HCT116 (cell line): Measurements from ENCODE around the gene DOCK10.

Experiments
- CEBPB ChIP-seq: IDR thresholded peaks from 2 replicates; pipeline ENCODE4 v1.6.1; 2012; ENCODE audit warnings: low read depth
- EZH2 ChIP-seq: fragments of 200-600 bp; sonication (generic); IDR thresholded peaks from 2 replicates; pipeline ENCODE4 v1.6.1; 2017; ENCODE audit warnings: antibody characterized with exemption, mixed run types
- JUND ChIP-seq: IDR thresholded peaks from 2 replicates; pipeline ENCODE4 v1.6.1; 2012
- POLR2A ChIP-seq: IDR thresholded peaks from 2 replicates; pipeline ENCODE4 v1.7.0; 2011; ENCODE audit warnings: borderline replicate concordance; ENCODE audit not compliant: insufficient read depth, insufficient read length; ENCODE audit errors: extremely low read depth
- POLR2AphosphoS5 ChIP-seq: IDR thresholded peaks from 2 replicates; pipeline ENCODE4 v1.6.1; 2011; ENCODE audit warnings: mild to moderate bottlenecking, low read depth, low read length, moderate library complexity
- SP1 ChIP-seq: IDR thresholded peaks from 2 replicates; pipeline ENCODE4 v1.6.1; 2012; ENCODE audit warnings: low read depth
- SRF ChIP-seq: IDR thresholded peaks from 2 replicates; pipeline ENCODE4 v1.6.1; 2012; ENCODE audit warnings: low read depth
- TCF7L2 ChIP-seq: IDR thresholded peaks from 2 replicates; pipeline ENCODE4 v1.7.0; 2011; ENCODE audit warnings: borderline replicate concordance, inconsistent platforms; ENCODE audit not compliant: insufficient read depth, insufficient read length; ENCODE audit errors: extremely low read depth
- TF ChIP-seq, protein P1 (sequence below), 3 experiments: fragments of 200-600 bp in 1 of 3; sonication (generic) in 1 of 3; IDR thresholded peaks in 2 of 3; conservative IDR thresholded peaks in 1 of 3; 2 replicates each; pipeline ENCODE4 v1.5.1; 2012 to 2017; ENCODE audit warnings: low read depth in 2 of 3, low read length in 2 of 3, antibody characterized with exemption in 1 of 3, borderline replicate concordance in 1 of 3, control low read depth in 1 of 3, mild to moderate bottlenecking in 1 of 3, mixed read lengths in 1 of 3, mixed run types in 1 of 3, moderate library complexity in 1 of 3; ENCODE audit not compliant: insufficient read depth in 1 of 3
- TF ChIP-seq, protein P2 (sequence below): IDR thresholded peaks from 2 replicates; pipeline ENCODE4 v1.6.1; 2012; ENCODE audit warnings: low read depth

DNA sequence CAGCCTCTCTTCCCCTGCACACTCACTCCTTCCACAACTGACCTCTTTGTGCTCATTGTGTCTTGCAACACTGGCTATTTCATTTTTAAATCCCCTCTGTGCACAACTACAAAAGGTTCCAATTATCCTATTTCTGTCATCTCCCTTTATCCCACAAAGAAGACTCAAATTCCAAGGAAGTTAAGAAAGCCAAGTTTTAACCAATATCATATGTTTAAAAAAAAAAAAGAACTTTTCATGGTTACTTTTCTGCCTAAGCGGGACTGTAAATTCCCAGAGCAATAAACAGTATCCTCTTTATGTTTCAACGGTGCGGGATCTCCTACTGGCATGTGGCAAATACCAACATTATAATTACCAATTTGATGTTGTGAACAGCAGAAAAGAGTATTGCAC lies 83.8 kb downstream of the DOCK10 start:
- TF ChIP-seq, protein P1, sequence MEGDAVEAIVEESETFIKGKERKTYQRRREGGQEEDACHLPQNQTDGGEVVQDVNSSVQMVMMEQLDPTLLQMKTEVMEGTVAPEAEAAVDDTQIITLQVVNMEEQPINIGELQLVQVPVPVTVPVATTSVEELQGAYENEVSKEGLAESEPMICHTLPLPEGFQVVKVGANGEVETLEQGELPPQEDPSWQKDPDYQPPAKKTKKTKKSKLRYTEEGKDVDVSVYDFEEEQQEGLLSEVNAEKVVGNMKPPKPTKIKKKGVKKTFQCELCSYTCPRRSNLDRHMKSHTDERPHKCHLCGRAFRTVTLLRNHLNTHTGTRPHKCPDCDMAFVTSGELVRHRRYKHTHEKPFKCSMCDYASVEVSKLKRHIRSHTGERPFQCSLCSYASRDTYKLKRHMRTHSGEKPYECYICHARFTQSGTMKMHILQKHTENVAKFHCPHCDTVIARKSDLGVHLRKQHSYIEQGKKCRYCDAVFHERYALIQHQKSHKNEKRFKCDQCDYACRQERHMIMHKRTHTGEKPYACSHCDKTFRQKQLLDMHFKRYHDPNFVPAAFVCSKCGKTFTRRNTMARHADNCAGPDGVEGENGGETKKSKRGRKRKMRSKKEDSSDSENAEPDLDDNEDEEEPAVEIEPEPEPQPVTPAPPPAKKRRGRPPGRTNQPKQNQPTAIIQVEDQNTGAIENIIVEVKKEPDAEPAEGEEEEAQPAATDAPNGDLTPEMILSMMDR (IDR thresholded peaks at IDR 0.05 in 2 of 3, conservative IDR thresholded peaks at IDR 0.05 in 1 of 3; ENCODE audit: borderline replicate concordance in 1 of 3, insufficient read depth in 1 of 3, low read depth in 2 of 3, low read length in 2 of 3), result no peak
- TF ChIP-seq SRF, result no peak
- no peak for TF ChIP-seq CEBPB
- no peak for TF ChIP-seq JUND
- TF ChIP-seq EZH2, result no peak
- no peak for TF ChIP-seq POLR2A
- TF ChIP-seq, protein P2, sequence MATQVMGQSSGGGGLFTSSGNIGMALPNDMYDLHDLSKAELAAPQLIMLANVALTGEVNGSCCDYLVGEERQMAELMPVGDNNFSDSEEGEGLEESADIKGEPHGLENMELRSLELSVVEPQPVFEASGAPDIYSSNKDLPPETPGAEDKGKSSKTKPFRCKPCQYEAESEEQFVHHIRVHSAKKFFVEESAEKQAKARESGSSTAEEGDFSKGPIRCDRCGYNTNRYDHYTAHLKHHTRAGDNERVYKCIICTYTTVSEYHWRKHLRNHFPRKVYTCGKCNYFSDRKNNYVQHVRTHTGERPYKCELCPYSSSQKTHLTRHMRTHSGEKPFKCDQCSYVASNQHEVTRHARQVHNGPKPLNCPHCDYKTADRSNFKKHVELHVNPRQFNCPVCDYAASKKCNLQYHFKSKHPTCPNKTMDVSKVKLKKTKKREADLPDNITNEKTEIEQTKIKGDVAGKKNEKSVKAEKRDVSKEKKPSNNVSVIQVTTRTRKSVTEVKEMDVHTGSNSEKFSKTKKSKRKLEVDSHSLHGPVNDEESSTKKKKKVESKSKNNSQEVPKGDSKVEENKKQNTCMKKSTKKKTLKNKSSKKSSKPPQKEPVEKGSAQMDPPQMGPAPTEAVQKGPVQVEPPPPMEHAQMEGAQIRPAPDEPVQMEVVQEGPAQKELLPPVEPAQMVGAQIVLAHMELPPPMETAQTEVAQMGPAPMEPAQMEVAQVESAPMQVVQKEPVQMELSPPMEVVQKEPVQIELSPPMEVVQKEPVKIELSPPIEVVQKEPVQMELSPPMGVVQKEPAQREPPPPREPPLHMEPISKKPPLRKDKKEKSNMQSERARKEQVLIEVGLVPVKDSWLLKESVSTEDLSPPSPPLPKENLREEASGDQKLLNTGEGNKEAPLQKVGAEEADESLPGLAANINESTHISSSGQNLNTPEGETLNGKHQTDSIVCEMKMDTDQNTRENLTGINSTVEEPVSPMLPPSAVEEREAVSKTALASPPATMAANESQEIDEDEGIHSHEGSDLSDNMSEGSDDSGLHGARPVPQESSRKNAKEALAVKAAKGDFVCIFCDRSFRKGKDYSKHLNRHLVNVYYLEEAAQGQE, result no peak
- TF ChIP-seq TCF7L2, result no peak
- no peak for TF ChIP-seq POLR2AphosphoS5
- TF ChIP-seq SP1, result no peak
